Effector CD4-positive, alpha-beta T cell (primary cell): ENCODE data around the gene SLC5A2.
"Not testable (repeated sequence)": the region's sequence is repeated elsewhere in the genome, so short reads cannot be mapped to it uniquely, and the experiment has no call there.

Source experiments
- DNase-seq: peaks from one replicate; pipeline ENCODE4 v3.0.0-alpha.2; 2020

The SLC5A2 gene

GRCh38 chr16:31476303-31477219 is 6.4 kb upstream of the SLC5A2 start:
- DNase-seq, result peak; percentile 77

GRCh38 chr16:31477220-31478216 is 5.4 kb upstream of the SLC5A2 start:
- DNase-seq, result no peak

GRCh38 chr16:31478956-31479355 is 4.0 kb upstream of the SLC5A2 start:
- no peak for DNase-seq

- no peak for DNase-seq
These were observed 3.2 kb upstream of the SLC5A2 start for GRCh38 chr16:31479751-31480150.

- DNase-seq, result no peak
These were observed 1.9 kb upstream of the SLC5A2 start for GRCh38 chr16:31480851-31481536.

- not testable (repeated sequence) for DNase-seq
These were observed 1.1 kb downstream of the SLC5A2 start for GRCh38 chr16:31484048-31484447.

- no peak for DNase-seq
These were observed 1.7 kb downstream of the SLC5A2 start for GRCh38 chr16:31484491-31485171.

- no peak for DNase-seq
These were observed 2.6 kb downstream of the SLC5A2 start for GRCh38 chr16:31485571-31485970.

GRCh38 chr16:31486045-31486444 is 3.1 kb downstream of the SLC5A2 start:
- no peak for DNase-seq

GRCh38 chr16:31487071-31487719 is 4.3 kb downstream of the SLC5A2 start:
- DNase-seq, result no peak

GRCh38 chr16:31487720-31488467 is 5.0 kb downstream of the SLC5A2 start:
- peak; percentile 78 for DNase-seq

GRCh38 chr16:31488468-31489297 is 5.8 kb downstream of the SLC5A2 start:
- no peak for DNase-seq

GRCh38 chr16:31489298-31489564 is 6.3 kb downstream of the SLC5A2 start:
- DNase-seq, result no peak

GRCh38 chr16:31489616-31490584 is 7.0 kb downstream of the SLC5A2 start:
- DNase-seq, result no peak

GRCh38 chr16:31491778-31492418 is 9.0 kb downstream of the SLC5A2 start:
- no peak for DNase-seq

GRCh38 chr16:31493506-31494125 is 10.7 kb downstream of the SLC5A2 start:
- no peak for DNase-seq

- no peak for DNase-seq
These were observed 13.7 kb downstream of the SLC5A2 start for GRCh38 chr16:31496670-31497069.

- DNase-seq, result no peak
These were observed 15.6 kb downstream of the SLC5A2 start for GRCh38 chr16:31498493-31498892.
